ENCODE results near the gene ALPI. TPM values are rescaled to one million over a fixed set of nuclear protein-coding genes. Genes with fewer than 3 reads are reported as not detected.

Gene ALPI
- total RNA-seq, 2 experiments from 2014 or later = not detected

DNA sequence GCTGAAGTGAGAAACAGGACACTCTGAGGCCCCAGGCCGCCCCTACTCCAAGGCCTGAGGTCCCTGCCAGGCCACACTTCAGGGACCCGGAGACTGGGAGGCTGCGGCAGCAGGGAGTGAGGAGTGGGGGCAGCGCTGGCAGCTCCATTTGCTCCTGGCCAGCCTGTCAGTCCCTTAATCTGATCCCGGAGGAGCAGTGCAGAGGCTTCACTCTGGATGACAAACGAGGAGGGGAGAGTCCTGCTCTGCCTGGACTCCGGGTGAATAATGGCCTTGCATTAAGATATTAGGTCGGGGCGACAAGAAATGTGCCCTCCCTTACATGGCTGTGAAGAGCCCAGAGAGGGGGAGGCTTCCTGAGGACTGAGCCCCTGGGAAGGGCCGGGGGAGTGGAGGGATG lies 49.9 kb downstream of the ALPI start:
- Histone ChIP-seq H3K4me1 (ENCODE audit: insufficient read depth, low read length) (peaks cover 12% of the 10 kb centered on the region), H3K9me3 (ENCODE audit: control insufficient read depth in 1 of 2, insufficient read depth in 1 of 2, low read length in 2 of 2) (peaks cover 0 to 4% of the 10 kb centered on the region in 2 experiments), H3K36me3 (ENCODE audit: insufficient read depth, low read length) (no peaks in the 10 kb centered on the region), H3K4me3 (ENCODE audit: low read length) (no peak overlapping the region), H3K27ac (ENCODE audit: low read depth in 1 of 2, low read length in 2 of 2) (no peak overlapping the region), H3K27me3 (ENCODE audit: control insufficient read depth in 1 of 2, insufficient read depth in 2 of 2, low read length in 2 of 2) (peaks cover 25 to 46% of the 10 kb centered on the region in 2 experiments)
- ChIA-PET CTCF (no interaction called here), POLR2A (no interaction called here)
- Mint-ChIP-seq H3K27me3 (peaks cover 66% of the 10 kb centered on the region), H3K36me3 (ENCODE audit: low read depth) (no peaks in the 10 kb centered on the region), H3K27ac (no peak overlapping the region), H3K4me1 (ENCODE audit: low read depth) (peaks cover 13% of the 10 kb centered on the region), H3K4me3 (no peak overlapping the region), H3K9me3 (no peaks in the 10 kb centered on the region)
- no peak for ATAC-seq (ENCODE audit: poor library complexity)
- intact Hi-C loops (cut with DNase I, micrococcal nuclease) = no loop called here
- no peak for TF ChIP-seq CTCF (IDR thresholded peaks at IDR 0.05)
- no peak for DNase-seq

- Histone ChIP-seq H3K4me3 (ENCODE audit: low read length) (no peak overlapping the region), H3K9me3 (ENCODE audit: control insufficient read depth in 1 of 2, insufficient read depth in 1 of 2, low read length in 2 of 2) (peaks cover 0 to 4% of the 10 kb centered on the region in 2 experiments), H3K36me3 (ENCODE audit: insufficient read depth, low read length) (no peaks in the 10 kb centered on the region), H3K27me3 (ENCODE audit: control insufficient read depth in 1 of 2, insufficient read depth in 2 of 2, low read length in 2 of 2) (peaks cover 19 to 38% of the 10 kb centered on the region in 2 experiments), H3K27ac (ENCODE audit: low read depth in 1 of 2, low read length in 2 of 2) (no peak overlapping the region), H3K4me1 (ENCODE audit: insufficient read depth, low read length) (peaks cover 12% of the 10 kb centered on the region)
- Mint-ChIP-seq H3K36me3 (ENCODE audit: low read depth) (no peaks in the 10 kb centered on the region), H3K27me3 (peaks cover 58% of the 10 kb centered on the region), H3K4me1 (ENCODE audit: low read depth) (peaks cover 13% of the 10 kb centered on the region), H3K4me3 (no peak overlapping the region), H3K27ac (no peak overlapping the region), H3K9me3 (no peaks in the 10 kb centered on the region)
- ATAC-seq (ENCODE audit: poor library complexity) = no peak
- POLR2A ChIA-PET = no interaction called here
- TF ChIP-seq CTCF (IDR thresholded peaks at IDR 0.05) = no peak
- CTCF ChIA-PET = no interaction called here
- no peak for DNase-seq
- intact Hi-C loops (cut with DNase I, micrococcal nuclease) = no loop called here
Observed at GRCh38 chr2:232506709-232507108, 50.8 kb downstream of the ALPI start.

DNA sequence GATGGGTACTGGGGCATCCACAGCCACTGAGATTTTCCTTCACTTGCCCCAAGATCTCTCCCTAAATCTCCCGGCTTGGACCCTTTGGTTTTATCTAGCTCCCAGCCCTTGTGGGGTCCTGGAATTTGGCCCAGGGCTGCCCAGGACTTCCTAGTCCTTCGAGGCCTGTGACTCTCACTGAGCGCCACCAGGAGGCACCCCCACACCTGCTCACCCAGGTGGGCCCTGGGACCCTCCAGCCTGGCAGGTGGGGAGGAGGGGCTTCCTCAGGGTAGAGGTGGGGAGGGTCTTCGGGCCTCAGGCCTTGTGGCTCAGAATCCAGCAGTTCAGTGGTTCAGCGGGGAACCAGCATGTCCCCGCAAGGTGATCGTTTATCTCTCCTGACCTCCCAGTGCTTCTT lies 52.3 kb downstream of the ALPI start:
- no peaks in the 10 kb centered on the region for H3K9me3 Mint-ChIP-seq
- intact Hi-C loops (cut with DNase I, micrococcal nuclease) = no loop called here
- H3K4me3 Mint-ChIP-seq = no peak overlapping the region
- no peak overlapping the region for H3K27ac Mint-ChIP-seq
- no peak for DNase-seq
- H3K36me3 ChIP-seq (ENCODE audit: insufficient read depth, low read length) = no peaks in the 10 kb centered on the region
- H3K27me3 ChIP-seq (ENCODE audit: control insufficient read depth in 1 of 2, insufficient read depth in 2 of 2, low read length in 2 of 2) = peaks cover 12 to 30% of the 10 kb centered on the region in 2 experiments
- H3K4me1 ChIP-seq (ENCODE audit: insufficient read depth, low read length) = peaks cover 7% of the 10 kb centered on the region
- peaks cover 4% of the 10 kb centered on the region for H3K4me1 Mint-ChIP-seq (ENCODE audit: low read depth)
- POLR2A ChIA-PET = interaction anchor here (0.6 kb wide), 1 partner anchor 85 kb away, joined by 3 read pairs; no protein-coding TSS in a partner anchor
- no peak overlapping the region for H3K4me3 ChIP-seq (ENCODE audit: low read length)
- peaks cover 50% of the 10 kb centered on the region for H3K27me3 Mint-ChIP-seq
- H3K27ac ChIP-seq (ENCODE audit: low read depth in 1 of 2, low read length in 2 of 2) = no peak overlapping the region
- TF ChIP-seq CTCF (IDR thresholded peaks at IDR 0.05) = no peak
- no peaks in the 10 kb centered on the region for H3K36me3 Mint-ChIP-seq (ENCODE audit: low read depth)
- CTCF ChIA-PET = no interaction called here
- peaks cover 0 to 4% of the 10 kb centered on the region in 2 experiments for H3K9me3 ChIP-seq (ENCODE audit: control insufficient read depth in 1 of 2, insufficient read depth in 1 of 2, low read length in 2 of 2)
- ATAC-seq (ENCODE audit: poor library complexity) = no peak

Other genes with a start within 250 kb of the ALPI start
- gene ALPP, start 77.4 kb upstream of the ALPI start, total RNA-seq = not detected
- not detected for gene ALPG, start 49.3 kb upstream of the ALPI start, total RNA-seq
- not detected for gene ECEL1, start 31.7 kb downstream of the ALPI start, total RNA-seq
- gene PRSS56, start 64.2 kb downstream of the ALPI start, total RNA-seq = not detected
- not detected for gene CHRND, start 70.0 kb downstream of the ALPI start, total RNA-seq
- gene CHRNG, start 83.5 kb downstream of the ALPI start, total RNA-seq = not detected
- gene TIGD1, start 94.4 kb downstream of the ALPI start, total RNA-seq = 10 to 100 TPM; 22.1 to 22.2 TPM
- gene EIF4E2, start 94.5 kb downstream of the ALPI start, total RNA-seq = 10 to 100 TPM; 45.9 to 46.0 TPM
- gene EFHD1, start 177.5 kb downstream of the ALPI start, total RNA-seq = not detected
- 10 to 100 TPM; 52.5 to 55.5 TPM for gene GIGYF2, start 241.2 kb downstream of the ALPI start, total RNA-seq

Measured in CD4-positive, alpha-beta T cell (primary cell).